Astrocyte (in vitro differentiated cells and primary cell): ENCODE results near the gene SCIN. TPM values are rescaled to one million over a fixed set of nuclear protein-coding genes. Genes with fewer than 3 reads are reported as not detected.

ENCODE experiments used
- DNase-seq: peaks from one replicate; pipeline ENCODE4 v3.0.0-alpha.2; 2010; ENCODE audit warnings: low read depth
- FAIRE-seq: peaks from 2 replicates; lab custom pipeline; 2011; peaks lifted over from hg19 to GRCh38; lab: Jason Lieb, UNC
- H2AFZ ChIP-seq: 2 replicates; pipeline ENCODE4 v1.6.0; 2012; ENCODE audit warnings: low read depth, low read length, inconsistent platforms
- H3K27ac ChIP-seq: 2 replicates; pipeline ENCODE4 v1.5.1; 2011; ENCODE audit warnings: low read depth, low read length, inconsistent platforms
- H3K27me3 ChIP-seq: 2 replicates; pipeline ENCODE4 v1.6.0; 2011; ENCODE audit warnings: low read length, inconsistent platforms; ENCODE audit not compliant: insufficient read depth
- H3K36me3 ChIP-seq: 2 replicates; pipeline ENCODE4 v1.5.1; 2011; ENCODE audit warnings: low read length, inconsistent platforms; ENCODE audit not compliant: insufficient read depth
- H3K4me1 ChIP-seq: 2 replicates; pipeline ENCODE4 v1.5.1; 2011; ENCODE audit warnings: low read length, inconsistent platforms; ENCODE audit not compliant: insufficient read depth
- H3K4me2 ChIP-seq: 2 replicates; pipeline ENCODE4 v1.6.0; 2012; ENCODE audit warnings: low read length, inconsistent platforms
- H3K4me3 ChIP-seq: 2 replicates; pipeline ENCODE4 v1.5.1; 2011; ENCODE audit warnings: low read depth, mild to moderate bottlenecking, low read length, inconsistent platforms; ENCODE audit not compliant: insufficient read depth
- H3K79me2 ChIP-seq: 2 replicates; pipeline ENCODE4 v1.6.0; 2012; ENCODE audit warnings: mild to moderate bottlenecking, low read length, inconsistent platforms; ENCODE audit not compliant: insufficient read depth
- H3K9ac ChIP-seq: 2 replicates; pipeline ENCODE4 v1.6.0; 2012; ENCODE audit warnings: mild to moderate bottlenecking, low read length, inconsistent platforms
- H3K9me3 ChIP-seq: 2 replicates; pipeline ENCODE4 v1.5.1; 2012; ENCODE audit warnings: low read depth, mild to moderate bottlenecking, low read length, inconsistent platforms; ENCODE audit not compliant: insufficient read depth
- H4K20me1 ChIP-seq: 2 replicates; pipeline ENCODE4 v1.6.0; 2012; ENCODE audit warnings: low read length, inconsistent platforms; ENCODE audit not compliant: insufficient read depth
- H3K27ac Mint-ChIP-seq: one replicate; pipeline ENCODE4 v1.8.0; 2021; ENCODE audit warnings: mild to moderate bottlenecking, mixed read lengths; ENCODE audit not compliant: unreplicated experiment
- H3K27me3 Mint-ChIP-seq: one replicate; pipeline ENCODE4 v1.8.0; 2021; ENCODE audit warnings: low read depth, mixed read lengths; ENCODE audit not compliant: unreplicated experiment
- H3K36me3 Mint-ChIP-seq: one replicate; pipeline ENCODE4 v1.8.0; 2021; ENCODE audit warnings: low read depth, mixed read lengths; ENCODE audit not compliant: unreplicated experiment
- H3K4me1 Mint-ChIP-seq: one replicate; pipeline ENCODE4 v1.8.0; 2021; ENCODE audit warnings: low read depth, mixed read lengths; ENCODE audit not compliant: unreplicated experiment
- H3K4me3 Mint-ChIP-seq: one replicate; pipeline ENCODE4 v1.8.0; 2021; ENCODE audit warnings: mild to moderate bottlenecking, moderate library complexity, mixed read lengths; ENCODE audit not compliant: unreplicated experiment
- H3K9me3 Mint-ChIP-seq: one replicate; pipeline ENCODE4 v1.8.0; 2021; ENCODE audit warnings: mild to moderate bottlenecking, mixed read lengths; ENCODE audit not compliant: unreplicated experiment
- EZH2 ChIP-seq: IDR thresholded peaks from 2 replicates; pipeline ENCODE4 v1.6.1; 2012; ENCODE audit warnings: mild to moderate bottlenecking, low read length, inconsistent platforms; ENCODE audit not compliant: insufficient read depth
- total RNA-seq: library from RNA; stranded (reverse); gene quantifications from 2 replicates; pipeline ENCODE4 v1.2.1, GENCODE V29; 2021
- TF ChIP-seq, protein P1 (sequence below): IDR thresholded peaks from 2 replicates; pipeline ENCODE4 v1.5.1; 2011; ENCODE audit warnings: low read depth, mild to moderate bottlenecking, inconsistent platforms, low read length, moderate library complexity; ENCODE audit not compliant: insufficient read depth

The SCIN gene
- total RNA-seq, 1 donor from 2014 or later: 0.27 TPM

DNA sequence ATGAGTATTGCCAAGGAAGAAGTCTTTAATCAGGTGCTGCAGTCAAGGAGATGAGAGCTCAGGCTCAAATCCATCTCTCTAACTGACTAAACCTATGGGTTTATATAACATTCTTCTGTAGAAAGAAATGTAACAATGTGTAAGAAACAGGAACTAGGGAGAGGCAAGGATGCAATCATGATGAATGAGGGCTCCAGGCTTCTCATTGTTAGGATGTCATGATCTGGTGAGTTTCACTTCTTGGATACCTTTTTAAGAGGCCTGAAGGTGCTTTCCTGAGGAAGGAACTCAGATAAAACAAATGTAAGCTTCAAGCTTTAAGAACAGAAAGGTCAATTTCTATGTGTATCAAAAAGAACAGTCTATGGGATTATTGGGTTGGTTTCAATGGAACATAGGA is 30.8 kb upstream of the SCIN start:
- Histone ChIP-seq H3K4me3 (no peak overlapping the region), H3K4me2 (no peak overlapping the region), H3K36me3 (no peaks in the 10 kb centered on the region), H3K9me3 (peaks cover 3% of the 10 kb centered on the region), H3K27me3 (no peaks in the 10 kb centered on the region), H3K9ac (no peak overlapping the region), H3K27ac (no peak overlapping the region), H2AFZ (no peak overlapping the region), H4K20me1 (no peaks in the 10 kb centered on the region), H3K79me2 (no peaks in the 10 kb centered on the region), H3K4me1 (no peaks in the 10 kb centered on the region)
- TF ChIP-seq, protein P1, sequence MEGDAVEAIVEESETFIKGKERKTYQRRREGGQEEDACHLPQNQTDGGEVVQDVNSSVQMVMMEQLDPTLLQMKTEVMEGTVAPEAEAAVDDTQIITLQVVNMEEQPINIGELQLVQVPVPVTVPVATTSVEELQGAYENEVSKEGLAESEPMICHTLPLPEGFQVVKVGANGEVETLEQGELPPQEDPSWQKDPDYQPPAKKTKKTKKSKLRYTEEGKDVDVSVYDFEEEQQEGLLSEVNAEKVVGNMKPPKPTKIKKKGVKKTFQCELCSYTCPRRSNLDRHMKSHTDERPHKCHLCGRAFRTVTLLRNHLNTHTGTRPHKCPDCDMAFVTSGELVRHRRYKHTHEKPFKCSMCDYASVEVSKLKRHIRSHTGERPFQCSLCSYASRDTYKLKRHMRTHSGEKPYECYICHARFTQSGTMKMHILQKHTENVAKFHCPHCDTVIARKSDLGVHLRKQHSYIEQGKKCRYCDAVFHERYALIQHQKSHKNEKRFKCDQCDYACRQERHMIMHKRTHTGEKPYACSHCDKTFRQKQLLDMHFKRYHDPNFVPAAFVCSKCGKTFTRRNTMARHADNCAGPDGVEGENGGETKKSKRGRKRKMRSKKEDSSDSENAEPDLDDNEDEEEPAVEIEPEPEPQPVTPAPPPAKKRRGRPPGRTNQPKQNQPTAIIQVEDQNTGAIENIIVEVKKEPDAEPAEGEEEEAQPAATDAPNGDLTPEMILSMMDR: no peak
- TF ChIP-seq EZH2: no peak
- no peaks in the 10 kb centered on the region for H3K36me3 Mint-ChIP-seq
- H3K27me3 Mint-ChIP-seq: no peaks in the 10 kb centered on the region
- H3K9me3 Mint-ChIP-seq: peaks cover 10% of the 10 kb centered on the region
- peaks cover 5% of the 10 kb centered on the region for H3K4me1 Mint-ChIP-seq
- H3K27ac Mint-ChIP-seq: no peak overlapping the region
- DNase-seq (no peak), FAIRE-seq (no peak)
- H3K4me3 Mint-ChIP-seq: no peak overlapping the region

DNA sequence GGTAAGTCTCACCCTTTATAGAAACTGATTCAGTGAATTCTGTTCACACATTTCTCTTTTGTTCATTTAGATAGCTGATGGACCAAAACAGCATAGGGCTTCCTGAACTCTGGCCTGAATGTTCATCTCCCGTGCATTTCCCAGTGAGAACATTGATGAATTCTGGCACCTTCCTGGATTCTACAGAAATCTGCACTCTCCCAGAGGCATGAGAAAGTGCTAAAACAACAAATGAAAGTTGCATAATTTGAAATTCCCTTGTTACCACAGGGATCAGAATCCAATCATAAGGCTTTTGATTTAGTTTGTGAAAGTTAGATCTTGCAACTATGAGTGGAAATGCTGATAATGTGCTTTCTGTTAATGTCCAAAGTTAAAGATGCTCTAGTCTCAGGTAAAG is 29.7 kb upstream of the SCIN start:
- H3K36me3 Mint-ChIP-seq: no peaks in the 10 kb centered on the region

DNA sequence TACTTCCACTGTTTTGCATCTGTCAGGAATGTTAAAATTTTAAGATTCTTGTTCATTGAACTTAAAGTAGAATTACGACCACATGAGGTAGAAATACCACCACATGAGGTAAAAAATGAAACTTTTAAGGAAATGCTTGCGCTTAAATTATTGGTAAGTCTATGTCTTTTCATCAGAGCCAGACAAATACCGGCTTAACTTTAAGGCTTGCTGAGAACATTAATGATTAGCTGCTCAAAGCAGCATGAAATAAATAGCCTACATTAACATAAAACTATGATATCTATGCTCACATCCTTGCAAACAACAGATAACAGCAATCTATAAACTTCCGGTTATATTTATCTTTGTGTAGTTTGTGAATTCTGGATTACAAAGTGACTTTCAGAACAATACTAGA is 26.9 kb upstream of the SCIN start:
- Mint-ChIP-seq H3K4me1 (peaks cover 10% of the 10 kb centered on the region), H3K4me3 (no peak overlapping the region), H3K36me3 (no peaks in the 10 kb centered on the region), H3K9me3 (no peaks in the 10 kb centered on the region), H3K27me3 (no peaks in the 10 kb centered on the region), H3K27ac (no peak overlapping the region)
- Histone ChIP-seq H3K4me1 (peaks cover 4% of the 10 kb centered on the region), H4K20me1 (no peaks in the 10 kb centered on the region), H3K27ac (no peak overlapping the region), H3K4me3 (no peak overlapping the region), H2AFZ (no peak overlapping the region), H3K27me3 (no peaks in the 10 kb centered on the region), H3K79me2 (no peaks in the 10 kb centered on the region), H3K9ac (no peak overlapping the region), H3K9me3 (no peaks in the 10 kb centered on the region), H3K36me3 (no peaks in the 10 kb centered on the region), H3K4me2 (no peak overlapping the region)
- no peak for DNase-seq
- no peak for FAIRE-seq
- no peak for TF ChIP-seq EZH2
- TF ChIP-seq, protein P1: no peak

More for the DNA sequence above, 29.7 kb upstream of the SCIN start:
- Mint-ChIP-seq H3K9me3 (no peaks in the 10 kb centered on the region), H3K4me3 (no peak overlapping the region), H3K27ac (no peak overlapping the region), H3K4me1 (peaks cover 10% of the 10 kb centered on the region), H3K27me3 (no peaks in the 10 kb centered on the region)
- Histone ChIP-seq H3K4me2 (no peak overlapping the region), H2AFZ (no peak overlapping the region), H3K9ac (no peak overlapping the region), H3K4me1 (peaks cover 4% of the 10 kb centered on the region), H4K20me1 (no peaks in the 10 kb centered on the region), H3K4me3 (no peak overlapping the region), H3K9me3 (peaks cover 1% of the 10 kb centered on the region), H3K79me2 (no peaks in the 10 kb centered on the region), H3K27me3 (no peaks in the 10 kb centered on the region), H3K36me3 (no peaks in the 10 kb centered on the region), H3K27ac (no peak overlapping the region)
- FAIRE-seq (no peak), DNase-seq (no peak)
- TF ChIP-seq, protein P1: no peak
- no peak for TF ChIP-seq EZH2
